Skeletal muscle tissue (tissue), 4 donors: Measurements from ENCODE around the gene ZBTB33. TPM values are rescaled to one million over a fixed set of nuclear protein-coding genes. Genes with fewer than 3 reads are reported as not detected.

Experiments
- H3K27ac ChIP-seq: one replicate; pipeline ENCODE4 v1.7.0; 2013; ENCODE audit warnings: mild to moderate bottlenecking, low read depth, low read length, inconsistent platforms
- H3K27me3 ChIP-seq, 3 donors: one replicate each; pipeline ENCODE4 v1.7.0; 2013; ENCODE audit warnings: low read length in 3 of 3; ENCODE audit not compliant: control insufficient read depth in 3 of 3, insufficient read depth in 3 of 3
- H3K36me3 ChIP-seq, 3 donors: one replicate each; pipeline ENCODE4 v1.7.0; 2013; ENCODE audit warnings: low read length in 3 of 3; ENCODE audit not compliant: control insufficient read depth in 3 of 3, insufficient read depth in 3 of 3
- H3K4me1 ChIP-seq, 3 donors: one replicate each; pipeline ENCODE4 v1.7.0; 2013; ENCODE audit warnings: low read length in 3 of 3, mild to moderate bottlenecking in 3 of 3; ENCODE audit not compliant: control insufficient read depth in 3 of 3, insufficient read depth in 3 of 3
- H3K4me3 ChIP-seq, 3 donors: one replicate each; pipeline ENCODE4 v1.7.0; 2013; ENCODE audit warnings: low read length in 3 of 3
- H3K9ac ChIP-seq, 3 donors: one replicate each; pipeline ENCODE4 v1.7.0; 2013; ENCODE audit warnings: low read length in 3 of 3, mild to moderate bottlenecking in 3 of 3, moderate library complexity in 2 of 3, low read depth in 1 of 3
- H3K9me3 ChIP-seq, 3 donors: one replicate each; pipeline ENCODE4 v1.7.0; 2013; ENCODE audit warnings: low read length in 3 of 3; ENCODE audit not compliant: control insufficient read depth in 3 of 3
- total RNA-seq: library from RNA; depleted of rRNA; stranded (reverse); fragments of >200 nt; gene quantifications from one replicate; pipeline ENCODE4 v1.2.3, GENCODE V29; 2014
- donor health status: Osteomylitis.

ZBTB33 gene
- total RNA-seq, 1 donor from 2014 or later = 10.4 TPM

DNA sequence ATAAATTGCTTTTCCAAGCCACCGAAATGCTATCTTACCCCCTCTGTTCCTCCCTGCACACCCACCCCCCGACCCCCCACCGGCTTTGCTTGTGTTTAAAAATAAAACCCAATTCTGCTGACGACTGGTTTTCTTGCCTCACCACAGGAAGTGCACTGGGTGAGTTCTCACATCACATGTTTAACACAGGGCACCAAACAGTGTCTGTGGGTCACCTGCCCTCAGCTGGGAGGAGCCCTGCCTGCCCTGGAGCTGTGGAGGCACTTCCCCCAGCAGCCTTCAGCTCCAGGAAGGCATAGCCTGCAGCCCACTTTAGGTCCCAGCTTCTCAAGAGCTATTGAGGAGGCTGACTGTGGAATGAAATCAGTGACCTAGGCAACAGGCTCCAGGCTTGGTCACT lies 51.8 kb downstream of the ZBTB33 start:
- Histone ChIP-seq H3K9me3 (no peaks in the 10 kb centered on the region), H3K27me3 (no peaks in the 10 kb centered on the region), H3K9ac (no peak overlapping the region), H3K4me1 (peaks cover 0 to 4% (median 0%) of the 10 kb centered on the region in 3 donors), H3K4me3 (no peak overlapping the region), H3K27ac (no peak overlapping the region), H3K36me3 (no peaks in the 10 kb centered on the region)

DNA sequence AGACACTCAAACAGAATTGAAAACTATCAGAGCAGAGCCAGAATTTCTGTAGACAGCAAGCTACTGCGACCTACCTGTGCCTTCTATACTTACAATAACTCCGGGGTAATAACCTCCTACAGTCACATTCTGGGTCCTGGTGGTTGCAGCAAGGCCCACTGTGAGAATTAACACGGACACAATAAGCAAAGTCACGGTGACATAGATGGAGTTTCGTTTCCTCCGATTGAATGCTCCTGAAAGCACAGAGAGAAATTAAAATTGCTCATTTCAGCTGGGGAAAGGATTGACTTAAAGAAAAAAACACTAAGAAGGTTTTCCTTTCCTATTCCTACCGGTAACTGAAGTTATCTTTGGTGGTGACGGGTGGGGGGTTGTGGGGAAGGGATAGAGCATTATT lies 53.6 kb downstream of the ZBTB33 start:
- H3K27ac ChIP-seq = no peak overlapping the region
- H3K27me3 ChIP-seq = peaks cover 0 to 1% (median 0%) of the 10 kb centered on the region in 3 donors
- H3K9me3 ChIP-seq = no peaks in the 10 kb centered on the region
- H3K4me3 ChIP-seq = no peak overlapping the region
- no peak overlapping the region for H3K9ac ChIP-seq
- H3K4me1 ChIP-seq = peaks cover 2 to 4% (median 2%) of the 10 kb centered on the region in 3 donors
- H3K36me3 ChIP-seq = no peaks in the 10 kb centered on the region

DNA sequence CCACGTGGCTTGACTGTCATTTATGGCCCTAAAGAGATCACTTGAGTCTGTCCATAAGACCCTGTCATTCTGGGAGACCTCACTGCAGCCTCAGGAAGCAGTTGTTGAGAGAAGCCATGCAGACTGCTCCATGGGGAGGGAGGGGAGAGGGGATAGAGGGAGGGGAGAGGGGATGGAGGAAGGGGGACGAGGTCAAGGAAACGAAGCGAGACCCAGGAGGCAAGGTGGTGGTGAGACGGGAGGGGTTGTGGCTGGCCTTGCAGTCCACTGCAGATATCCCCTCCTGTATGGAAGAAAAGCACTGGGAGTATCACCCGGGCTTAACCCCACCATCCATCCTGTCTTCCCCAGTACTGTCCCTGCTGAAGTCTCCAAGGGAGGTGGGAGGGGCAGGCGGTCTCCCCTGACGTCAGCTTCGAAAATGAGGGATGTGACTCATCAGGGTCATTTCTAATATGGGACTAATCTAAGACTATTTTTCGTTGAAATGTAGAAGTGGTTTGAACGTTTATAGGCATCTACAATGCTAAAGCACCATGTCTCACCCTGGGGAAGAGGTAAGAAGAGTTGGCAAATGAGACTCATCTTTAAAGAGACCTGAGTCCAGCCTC lies 55.0 kb downstream of the ZBTB33 start:
- H3K9me3 ChIP-seq = no peaks in the 10 kb centered on the region
- H3K27ac ChIP-seq = no peak overlapping the region
- peaks cover 0 to 6% (median 4%) of the 10 kb centered on the region in 3 donors for H3K27me3 ChIP-seq
- no peak overlapping the region for H3K9ac ChIP-seq
- no peaks in the 10 kb centered on the region for H3K36me3 ChIP-seq
- H3K4me1 ChIP-seq = peaks cover 8 to 12% (median 11%) of the 10 kb centered on the region in 3 donors
- no peak overlapping the region for H3K4me3 ChIP-seq

DNA sequence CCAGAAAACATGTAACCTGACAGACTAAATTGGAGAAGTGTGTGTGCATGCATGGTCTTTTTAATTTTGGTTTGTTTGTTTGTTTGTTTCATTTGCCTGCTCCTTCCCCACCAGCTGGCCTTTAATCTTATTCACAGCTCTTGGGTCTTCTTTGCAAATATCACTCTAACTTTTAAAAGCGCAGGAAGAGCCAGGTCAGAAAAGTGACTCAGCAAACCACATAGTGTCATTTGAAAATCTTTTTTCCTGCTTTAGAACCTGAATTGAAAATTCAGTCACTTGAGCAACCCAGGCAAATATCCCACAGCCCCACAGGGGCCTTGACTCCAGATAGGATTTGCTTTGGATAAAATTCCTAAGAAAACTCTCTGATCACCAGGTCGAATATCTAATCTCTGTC lies 56.0 kb downstream of the ZBTB33 start:
- Histone ChIP-seq H3K36me3 (no peaks in the 10 kb centered on the region), H3K9ac (no peak overlapping the region), H3K27ac (no peak overlapping the region), H3K4me1 (peaks cover 11 to 17% (median 11%) of the 10 kb centered on the region in 3 donors), H3K27me3 (peaks cover 4 to 8% (median 6%) of the 10 kb centered on the region in 3 donors), H3K9me3 (no peaks in the 10 kb centered on the region), H3K4me3 (no peak overlapping the region)

Other genes with a start within 250 kb of the ZBTB33 start
- gene RHOXF2B, start 173.1 kb upstream of the ZBTB33 start, total RNA-seq = not detected
- not detected for gene RHOXF1, start 134.9 kb upstream of the ZBTB33 start, total RNA-seq
- gene RHOXF2, start 92.2 kb upstream of the ZBTB33 start, total RNA-seq = not detected
- gene TMEM255A, start 60.6 kb downstream of the ZBTB33 start, total RNA-seq = 3.1 TPM
- 220 TPM for gene ATP1B4, start 111.3 kb downstream of the ZBTB33 start, total RNA-seq
- 83.0 TPM for gene LAMP2, start 218.5 kb downstream of the ZBTB33 start, total RNA-seq